ENCODE data around the gene HSF2.

GRCh38 chr6:122476131-122476530 is 76.7 kb downstream of the HSF2 start:
- TF ChIP-seq CTCF (IDR thresholded peaks at IDR 0.05) (no peak), POLR2A (IDR thresholded peaks at IDR 0.05) (no peak)
